Neural progenitor cell (in vitro differentiated cells): Measurements from ENCODE around the gene PYDC2.

ENCODE experiments used
- CTCF ChIP-seq: fragments of 200-600 bp; sonication (generic); IDR thresholded peaks from 2 replicates; pipeline ENCODE4 v1.5.1; 2017; ENCODE audit warnings: antibody characterized with exemption, mild to moderate bottlenecking
- EZH2 ChIP-seq: fragments of 200-600 bp; sonication (generic); IDR thresholded peaks from 2 replicates; pipeline ENCODE4 v1.6.1; 2017; ENCODE audit warnings: antibody characterized with exemption, mild to moderate bottlenecking, moderate library complexity

GRCh38 chr3:191455257-191455952 lies 5.6 kb upstream of the PYDC2 start:
- TF ChIP-seq CTCF (no peak), EZH2 (no peak)
